H54 (cell line): ENCODE measurements around the gene PRKCE.

Experiments used
- DNase-seq: peaks from one replicate; pipeline ENCODE4 v3.0.0; 2011; ENCODE audit warnings: low spot score, mixed read lengths; ENCODE audit not compliant: insufficient read length
- FAIRE-seq: peaks from 3 replicates; lab custom pipeline; 2011; peaks lifted over from hg19 to GRCh38; lab: Jason Lieb, UNC
- POLR2A ChIP-seq: IDR thresholded peaks from 2 replicates; pipeline ENCODE4 v1.6.1; 2011; ENCODE audit warnings: low read depth, mild to moderate bottlenecking, low read length

PRKCE gene

DNA sequence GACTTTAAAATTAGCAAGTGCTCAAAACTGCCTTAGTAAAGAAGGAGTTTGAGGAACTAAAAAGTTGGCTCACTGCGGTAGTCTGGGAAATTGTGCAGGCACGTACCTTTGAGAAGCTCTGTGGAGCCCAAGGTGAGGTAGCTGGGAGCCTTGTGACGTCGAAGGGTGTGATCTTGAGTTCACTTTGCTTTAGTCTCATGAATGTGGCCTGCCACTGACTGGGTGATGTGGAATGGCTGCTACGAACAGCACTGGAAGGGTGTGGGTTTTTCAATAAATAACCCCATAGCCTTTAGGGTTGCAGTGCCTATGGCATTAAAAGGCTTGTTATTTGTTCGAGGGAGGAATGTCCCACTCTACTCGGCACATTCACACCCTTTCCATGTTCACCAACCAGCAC, 312.3 kb downstream of the PRKCE start:
- no peak for FAIRE-seq
- no peak for TF ChIP-seq POLR2A
- DNase-seq = no peak

DNA sequence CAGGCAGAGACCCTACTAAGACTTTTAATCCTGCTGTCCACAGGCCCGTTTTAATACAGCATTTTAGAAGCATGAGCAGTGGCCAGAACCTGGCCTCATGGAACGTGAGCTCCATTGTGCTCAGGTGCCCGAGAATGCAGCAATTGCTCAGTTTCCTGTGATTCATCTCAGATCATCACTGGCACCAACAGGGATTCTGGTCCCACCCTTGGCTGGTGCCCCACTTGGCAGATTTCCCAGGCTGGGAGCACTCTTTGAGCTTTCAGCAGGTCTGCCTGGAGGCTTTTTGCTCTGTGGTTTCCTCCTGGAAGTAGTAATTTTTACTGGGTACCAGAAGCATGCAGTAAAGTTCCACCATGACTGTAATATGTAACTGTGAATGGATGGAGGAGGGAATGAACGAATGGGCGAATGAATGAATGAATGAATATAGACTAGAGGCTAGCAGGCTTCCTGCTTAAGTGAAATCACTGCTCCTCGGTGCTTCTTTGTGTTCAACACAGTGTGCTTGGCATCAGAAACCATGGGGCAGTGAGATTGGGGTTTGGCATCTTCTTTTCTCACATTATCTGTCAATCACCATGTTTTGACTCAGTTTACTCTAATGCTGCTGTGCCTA, 312.9 kb downstream of the PRKCE start:
- DNase-seq = peak; percentile 63
- FAIRE-seq = peak; percentile 95
- TF ChIP-seq POLR2A = no peak

DNA sequence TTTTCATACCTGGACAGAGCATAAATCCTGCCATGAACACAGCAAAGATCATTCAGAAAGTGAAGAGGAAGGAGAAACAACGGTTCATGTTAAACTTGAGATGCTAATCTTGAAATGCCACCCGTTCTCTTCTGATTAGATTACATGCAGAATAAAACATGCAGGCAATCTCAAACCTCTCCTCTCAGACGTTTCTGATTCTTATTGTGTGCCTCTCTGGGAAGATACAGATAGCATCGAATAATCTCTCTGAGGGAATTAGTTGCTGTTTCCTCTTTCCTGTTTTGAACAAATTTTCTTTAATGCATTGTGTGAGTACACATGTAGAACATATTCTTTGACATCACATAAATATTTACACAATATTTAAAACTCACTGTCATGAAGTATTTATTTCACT, 313.4 kb downstream of the PRKCE start:
- DNase-seq = no peak
- no peak for TF ChIP-seq POLR2A
- FAIRE-seq = no peak

DNA sequence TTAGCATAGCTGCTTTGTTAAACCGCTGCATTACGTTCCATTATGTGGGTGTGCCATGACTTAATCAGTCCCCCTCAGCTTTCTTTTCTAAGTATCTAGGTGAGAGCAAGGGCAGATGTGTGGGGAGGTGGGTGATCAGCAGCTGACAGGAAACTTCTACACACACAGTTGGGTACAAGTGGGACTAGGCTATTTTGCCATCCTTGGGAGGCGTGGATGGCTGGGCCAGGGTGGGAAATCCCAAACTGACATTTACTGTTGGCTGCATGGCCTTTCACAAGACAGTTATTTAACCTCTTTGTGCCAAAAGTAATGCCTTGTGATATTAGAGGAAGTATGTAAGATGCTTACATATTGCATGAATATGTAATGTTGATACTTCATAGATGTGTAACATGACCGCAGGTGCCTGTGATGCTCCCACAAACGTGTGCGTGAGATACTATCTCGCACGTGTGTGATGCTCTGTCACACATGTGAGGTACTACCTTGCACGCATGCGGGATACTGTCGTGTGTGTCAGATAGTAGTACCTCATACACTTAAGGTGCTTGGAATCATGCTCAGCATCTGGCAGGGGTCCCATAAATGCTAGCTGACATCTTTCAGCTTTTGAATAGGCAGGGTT, 314.5 kb downstream of the PRKCE start:
- FAIRE-seq (no peak), DNase-seq (no peak)

DNA sequence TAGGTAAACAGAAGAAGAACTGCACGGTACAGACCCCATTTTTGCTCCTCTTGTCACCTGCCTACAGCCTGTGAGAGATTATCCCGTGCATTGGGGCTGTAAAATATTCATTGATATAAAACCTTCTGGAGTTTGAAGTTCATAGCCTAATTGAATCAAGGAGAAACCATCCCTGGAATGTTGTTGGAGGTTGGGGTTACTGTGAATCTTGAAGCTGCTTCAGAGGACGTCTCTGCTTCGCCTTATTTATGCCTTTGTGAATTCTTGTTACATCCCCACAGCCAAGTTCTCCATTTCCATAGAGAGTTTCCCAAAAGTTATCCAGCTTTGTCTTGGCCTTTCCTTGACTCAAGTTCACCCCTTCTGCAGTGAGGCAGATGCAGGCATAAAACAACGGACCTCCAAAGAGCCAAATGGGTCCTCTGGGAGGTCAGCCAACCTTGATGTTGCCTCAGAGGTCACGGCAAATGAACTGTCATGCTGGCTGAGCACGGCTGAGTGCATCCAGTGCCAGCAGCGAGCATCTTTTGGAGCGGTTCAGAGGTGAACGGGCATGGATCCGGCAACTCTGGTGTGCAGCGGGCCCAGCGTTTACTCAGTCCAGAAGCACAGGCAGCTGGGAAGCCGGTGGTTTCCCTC, 317.6 kb downstream of the PRKCE start:
- no peak for TF ChIP-seq POLR2A
- no peak for DNase-seq
- no peak for FAIRE-seq

More for the DNA sequence above, 314.5 kb downstream of the PRKCE start:
- no peak for TF ChIP-seq POLR2A

DNA sequence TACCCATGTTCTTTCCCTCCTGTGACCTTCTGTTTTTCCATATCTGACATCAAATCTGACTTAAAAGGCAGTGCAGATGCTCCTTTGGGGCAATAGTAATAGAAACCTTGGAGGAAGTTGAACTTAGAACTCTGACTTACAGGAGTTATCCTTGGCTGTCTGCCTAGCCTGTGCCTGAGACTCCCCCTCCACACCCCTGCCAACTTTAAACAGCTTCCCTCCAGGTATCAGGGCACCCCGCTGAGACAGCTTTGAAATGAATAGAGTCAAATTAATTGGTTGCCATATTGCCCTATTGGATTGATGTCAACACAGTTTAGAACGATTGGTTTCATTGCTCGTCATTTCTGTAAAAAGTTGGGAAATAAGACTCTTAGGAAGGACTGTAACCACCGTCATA, 322.0 kb downstream of the PRKCE start:
- FAIRE-seq = no peak
- DNase-seq = no peak
- no peak for TF ChIP-seq POLR2A

DNA sequence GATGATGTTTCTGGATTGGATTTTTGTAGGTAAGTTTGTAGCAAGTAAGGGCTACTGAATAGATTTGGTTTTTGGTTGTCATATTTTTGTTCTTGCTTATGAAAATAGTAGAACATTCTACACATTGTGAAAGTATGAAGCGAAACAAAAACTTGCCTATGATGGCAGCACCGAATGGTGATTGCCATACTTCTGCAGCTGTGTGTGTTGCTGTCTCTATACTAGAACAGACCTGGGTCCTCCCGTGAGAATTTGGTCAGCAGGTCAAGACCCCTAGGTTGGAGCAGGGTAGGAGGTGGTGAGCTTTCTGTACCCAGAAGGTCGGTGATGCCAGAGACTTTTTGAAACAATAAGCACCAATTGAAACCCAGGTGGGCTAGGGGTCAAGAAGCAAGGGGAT, 322.6 kb downstream of the PRKCE start:
- TF ChIP-seq POLR2A = no peak
- FAIRE-seq = no peak
- no peak for DNase-seq

DNA sequence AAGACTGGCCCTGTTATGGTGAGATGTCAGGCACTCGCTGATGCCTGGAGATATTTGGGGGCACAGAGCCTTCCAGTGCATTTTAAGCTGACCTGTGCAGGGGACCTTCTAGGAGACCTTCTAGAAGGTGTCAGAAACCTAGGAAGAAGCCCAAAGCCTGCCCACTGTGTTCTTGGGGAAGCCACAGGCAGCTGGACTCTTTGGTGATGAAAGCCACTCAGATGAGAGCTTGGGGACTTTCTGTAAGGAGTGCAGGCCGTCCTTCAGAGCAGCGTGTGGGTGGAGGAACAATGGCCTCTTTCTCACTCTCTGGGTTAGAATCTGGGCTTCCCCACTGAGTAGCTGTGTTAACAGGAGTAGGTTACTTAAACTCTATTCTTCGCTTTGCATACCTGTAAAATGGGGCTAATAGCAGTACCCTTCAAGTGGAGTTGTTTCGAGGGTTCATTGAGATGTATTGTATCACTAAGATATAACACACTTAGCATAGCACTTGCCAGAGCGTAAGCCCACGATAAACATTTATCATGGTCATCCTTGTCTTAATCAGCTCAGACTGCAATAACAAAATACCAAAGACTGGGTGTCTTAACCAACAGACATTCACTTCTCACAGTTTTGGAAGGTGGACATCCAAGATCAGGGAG, 323.4 kb downstream of the PRKCE start:
- FAIRE-seq (no peak), DNase-seq (no peak)
- TF ChIP-seq POLR2A = no peak

DNA sequence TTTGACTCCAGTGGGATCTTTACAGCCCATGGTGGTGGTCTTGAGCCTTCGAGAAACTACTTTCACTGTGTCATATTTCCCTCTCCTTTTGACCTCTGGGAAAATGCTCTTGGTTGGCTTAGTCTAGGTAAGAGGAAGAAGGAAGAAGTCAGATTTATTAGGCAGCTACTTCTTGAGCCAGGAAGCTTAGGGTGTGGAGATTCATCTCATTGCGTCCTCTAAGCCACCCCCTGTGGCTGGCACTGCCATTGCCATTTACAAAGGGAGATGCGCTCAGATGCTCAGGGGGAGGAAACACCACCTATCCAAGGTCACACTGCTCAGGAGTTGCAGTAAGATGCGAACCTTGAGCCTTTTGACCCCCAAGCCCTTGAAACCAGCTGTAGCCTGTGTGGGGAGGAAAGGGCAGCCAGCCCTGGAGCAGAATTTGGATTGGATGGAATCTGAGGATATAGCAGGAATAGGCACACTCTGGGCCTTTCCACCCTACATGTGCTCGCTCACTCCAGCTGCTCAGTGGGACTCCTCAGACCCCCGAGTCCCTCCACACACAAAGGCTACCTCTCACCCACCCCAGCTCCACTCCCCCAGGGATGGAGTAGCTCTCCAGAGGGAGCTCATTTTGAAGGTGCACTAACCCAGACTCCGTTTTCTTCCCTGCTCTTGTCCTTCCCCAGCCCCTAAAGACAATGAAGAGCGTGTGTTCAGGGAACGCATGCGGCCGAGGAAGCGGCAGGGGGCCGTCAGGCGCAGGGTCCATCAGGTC, 324.5 kb downstream of the PRKCE start:
- no peak for TF ChIP-seq POLR2A
- DNase-seq (no peak), FAIRE-seq (no peak)

DNA sequence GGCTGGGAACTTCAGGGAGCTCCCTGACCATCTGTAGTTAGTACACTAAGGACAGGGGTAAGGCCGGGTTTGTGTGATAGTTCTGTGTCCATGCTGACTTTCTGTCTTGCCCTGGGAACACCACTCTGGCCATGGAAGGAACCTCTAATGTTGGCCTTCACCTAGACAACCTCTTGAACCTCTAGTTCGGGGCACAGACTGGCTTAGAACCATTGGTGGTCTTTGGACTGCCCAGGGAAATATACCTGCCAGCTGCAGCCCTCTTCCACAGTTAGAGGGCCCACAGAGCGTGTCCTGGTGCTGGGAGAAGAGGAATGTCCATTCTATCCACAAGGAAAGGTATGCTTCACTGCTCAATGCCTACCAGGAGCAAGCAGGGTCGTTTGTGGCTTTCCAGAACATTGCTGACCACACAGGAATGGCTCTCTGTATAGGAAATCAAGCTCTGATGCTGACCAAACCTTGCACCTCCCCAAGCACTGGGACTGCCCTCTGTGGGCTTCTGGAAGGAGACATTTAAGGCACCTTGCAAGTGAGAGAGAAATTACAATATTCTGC, 326.9 kb downstream of the PRKCE start:
- TF ChIP-seq POLR2A = no peak
- DNase-seq (no peak), FAIRE-seq (no peak)

DNA sequence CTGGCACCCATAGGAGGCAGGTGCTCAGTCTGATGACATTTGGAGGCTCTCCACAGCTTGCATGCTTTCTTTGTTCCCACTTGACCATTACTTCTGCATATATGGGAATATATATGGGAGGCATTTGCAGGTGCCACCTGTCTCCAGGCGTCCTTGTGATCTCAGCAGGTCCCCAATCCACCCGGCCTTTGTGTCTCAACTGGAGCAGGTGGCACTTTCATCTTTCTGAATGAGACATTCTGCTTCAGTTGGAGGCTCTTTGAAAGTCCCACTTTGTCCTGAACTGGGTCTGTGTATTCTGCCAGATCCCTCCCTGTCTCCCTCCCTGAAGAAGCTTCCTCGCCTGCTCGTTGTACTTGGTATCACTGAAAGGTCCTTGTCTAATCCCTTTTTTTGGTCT, 327.6 kb downstream of the PRKCE start:
- TF ChIP-seq POLR2A = no peak
- FAIRE-seq (no peak), DNase-seq (no peak)

DNA sequence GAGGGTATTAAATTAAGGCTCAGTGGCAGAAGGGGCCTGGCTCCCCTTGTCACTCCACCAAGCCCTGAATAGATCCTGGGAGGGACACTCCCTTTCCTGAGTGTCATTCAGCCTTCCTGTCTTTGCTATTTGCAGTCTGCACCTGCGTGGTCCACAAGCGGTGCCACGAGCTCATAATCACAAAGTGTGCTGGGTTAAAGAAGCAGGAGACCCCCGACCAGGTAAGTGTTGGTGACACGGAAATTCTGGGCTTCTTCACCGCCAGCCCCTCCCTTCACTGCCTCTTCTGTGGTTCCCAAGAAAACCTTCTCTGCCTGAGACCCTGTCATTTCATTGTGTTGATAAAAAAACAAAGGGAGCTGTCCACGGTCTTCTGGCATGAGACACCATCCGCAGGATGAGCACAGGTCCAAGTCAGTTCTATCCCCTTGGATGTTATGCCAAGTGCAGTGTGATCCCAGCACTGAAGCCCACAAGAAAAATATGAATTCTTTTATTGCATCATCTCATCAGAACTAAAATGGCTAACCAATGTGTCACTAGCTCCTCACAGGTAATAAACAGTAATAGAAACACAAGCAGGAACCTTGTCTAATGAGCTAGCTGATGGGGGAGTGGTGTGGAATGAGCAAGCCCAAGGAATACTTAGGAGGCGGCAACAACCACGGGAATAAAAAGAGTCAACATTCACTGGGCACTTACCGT, 328.8 kb downstream of the PRKCE start:
- no peak for TF ChIP-seq POLR2A
- no peak for DNase-seq
- FAIRE-seq = no peak
